Measurements from ENCODE around the gene CSMD2. TPM values are rescaled to one million over a fixed set of nuclear protein-coding genes. Genes with fewer than 3 reads are reported as not detected.

The CSMD2 gene
- total RNA-seq, 4 donors from 2014 or later, result 0.16 to 1.00 (median 0.27) TPM; not detected in 1

DNA sequence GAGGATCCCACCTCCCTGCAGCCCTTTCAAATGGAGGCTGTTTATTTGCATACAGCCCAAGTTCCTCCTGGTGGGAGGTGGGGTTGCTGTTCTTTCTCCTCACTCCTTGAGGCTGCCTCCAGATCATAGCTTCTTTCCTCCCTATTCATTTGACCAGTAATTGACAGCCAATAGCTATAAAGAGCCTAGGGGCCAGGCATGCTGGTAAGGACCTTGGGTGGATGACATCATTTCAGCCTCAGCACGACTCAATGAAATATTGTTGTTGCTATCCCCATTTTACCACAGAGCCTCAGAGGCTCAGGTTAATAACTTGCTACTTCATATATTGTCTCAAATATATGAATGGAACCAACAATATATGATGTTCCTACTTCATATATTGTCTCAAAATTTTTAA is 661.5 kb downstream of the CSMD2 start:
- Histone ChIP-seq H3K27ac (no peak overlapping the region), H3K36me3 (no peaks in the 10 kb centered on the region), H3K4me3 (no peak overlapping the region), H3K9me3 (peaks cover 0 to 2% of the 10 kb centered on the region in 2 donors), H3K27me3 (no peaks in the 10 kb centered on the region), H3K4me1 (no peaks in the 10 kb centered on the region)
- WGBS, 2 donors (ENCODE audit: low coverage in 1 of 2), result 60 to 68% methylated on average over 1 of the region's 1 CpG
- in situ Hi-C loops (cut with MboI; ENCODE audit: low pct_ligation_motif_present in 1 of 4, low pct_unique_long_range_greater_than_20kb in 1 of 4, low sequenced_read_pairs in 3 of 4) (no loop called here), intact Hi-C loops (cut with DNase I; ENCODE audit: low total_unique reads) (no loop called here)
- TF ChIP-seq, protein P1, sequence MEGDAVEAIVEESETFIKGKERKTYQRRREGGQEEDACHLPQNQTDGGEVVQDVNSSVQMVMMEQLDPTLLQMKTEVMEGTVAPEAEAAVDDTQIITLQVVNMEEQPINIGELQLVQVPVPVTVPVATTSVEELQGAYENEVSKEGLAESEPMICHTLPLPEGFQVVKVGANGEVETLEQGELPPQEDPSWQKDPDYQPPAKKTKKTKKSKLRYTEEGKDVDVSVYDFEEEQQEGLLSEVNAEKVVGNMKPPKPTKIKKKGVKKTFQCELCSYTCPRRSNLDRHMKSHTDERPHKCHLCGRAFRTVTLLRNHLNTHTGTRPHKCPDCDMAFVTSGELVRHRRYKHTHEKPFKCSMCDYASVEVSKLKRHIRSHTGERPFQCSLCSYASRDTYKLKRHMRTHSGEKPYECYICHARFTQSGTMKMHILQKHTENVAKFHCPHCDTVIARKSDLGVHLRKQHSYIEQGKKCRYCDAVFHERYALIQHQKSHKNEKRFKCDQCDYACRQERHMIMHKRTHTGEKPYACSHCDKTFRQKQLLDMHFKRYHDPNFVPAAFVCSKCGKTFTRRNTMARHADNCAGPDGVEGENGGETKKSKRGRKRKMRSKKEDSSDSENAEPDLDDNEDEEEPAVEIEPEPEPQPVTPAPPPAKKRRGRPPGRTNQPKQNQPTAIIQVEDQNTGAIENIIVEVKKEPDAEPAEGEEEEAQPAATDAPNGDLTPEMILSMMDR (IDR thresholded peaks at IDR 0.05), result no peak
- TF ChIP-seq POLR2A (IDR thresholded peaks at IDR 0.05) (no peak), POLR2AphosphoS5 (IDR thresholded peaks at IDR 0.05) (no peak), EP300 (IDR thresholded peaks at IDR 0.05; ENCODE audit: low read depth) (no peak)
- no peak for DNase-seq

DNA sequence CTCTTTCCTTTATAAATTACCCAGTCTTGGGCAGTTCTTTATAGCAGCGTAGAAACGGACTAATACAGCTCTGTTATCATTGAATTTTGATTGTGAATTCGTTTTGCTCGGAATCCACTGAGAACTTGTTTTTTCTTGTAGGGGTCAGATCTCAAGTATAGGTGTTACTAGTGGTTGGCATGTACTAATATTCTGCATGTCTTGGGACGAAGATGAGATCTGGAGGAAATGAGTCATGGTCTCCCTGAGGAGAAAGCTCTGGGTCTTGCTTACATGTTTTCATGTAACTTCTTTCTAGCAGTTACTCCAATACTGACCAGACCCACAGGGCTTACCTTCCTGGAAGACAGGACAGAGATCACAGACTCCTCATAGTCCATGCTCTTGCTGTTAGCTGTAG is 662.3 kb downstream of the CSMD2 start:
- intact Hi-C loops (cut with DNase I; ENCODE audit: low total_unique reads) (no loop called here), in situ Hi-C loops (cut with MboI; ENCODE audit: low pct_ligation_motif_present in 1 of 4, low pct_unique_long_range_greater_than_20kb in 1 of 4, low sequenced_read_pairs in 3 of 4) (no loop called here)
- Histone ChIP-seq H3K9me3 (peaks cover 0 to 2% of the 10 kb centered on the region in 2 donors), H3K27me3 (no peaks in the 10 kb centered on the region), H3K27ac (no peak overlapping the region), H3K36me3 (no peaks in the 10 kb centered on the region), H3K4me3 (no peak overlapping the region), H3K4me1 (no peaks in the 10 kb centered on the region)
- TF ChIP-seq EP300 (IDR thresholded peaks at IDR 0.05; ENCODE audit: low read depth) (no peak), POLR2AphosphoS5 (IDR thresholded peaks at IDR 0.05) (no peak), POLR2A (IDR thresholded peaks at IDR 0.05) (no peak)
- TF ChIP-seq, protein P1 (IDR thresholded peaks at IDR 0.05), result no peak
- WGBS, 2 donors (ENCODE audit: low coverage in 1 of 2), result 59 to 83% methylated on average over 5 of the region's 5 CpGs
- no peak for DNase-seq

DNA sequence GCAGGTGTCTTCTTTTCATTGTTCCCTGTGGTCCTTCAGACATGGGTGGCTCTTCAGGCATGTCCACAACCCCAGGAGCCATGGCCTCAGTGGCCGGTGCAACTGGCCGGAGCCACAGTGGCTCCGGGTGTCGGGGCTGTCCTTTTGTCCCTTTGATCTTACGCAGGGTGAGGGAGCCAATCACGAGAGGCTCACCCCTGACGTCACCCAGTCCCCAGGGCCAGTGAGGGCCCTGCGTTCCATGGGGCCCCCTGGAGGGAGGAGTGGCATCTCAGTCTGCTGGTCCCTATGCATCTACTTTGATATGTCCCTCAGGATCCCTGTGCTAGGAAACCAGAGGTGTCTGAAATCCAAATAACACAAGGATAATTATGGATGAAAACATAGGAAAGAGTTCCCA is 663.3 kb downstream of the CSMD2 start:
- no peak for DNase-seq
- 91 to 92% methylated on average over 4 to 5 of the region's 8 CpGs for WGBS, 2 donors (ENCODE audit: low coverage in 1 of 2)
- in situ Hi-C loops (cut with MboI; ENCODE audit: low pct_ligation_motif_present in 1 of 4, low pct_unique_long_range_greater_than_20kb in 1 of 4, low sequenced_read_pairs in 3 of 4), result no loop called here
- peaks cover 0 to 3% of the 10 kb centered on the region in 2 donors for H3K9me3 ChIP-seq
- H3K27ac ChIP-seq, result no peak overlapping the region
- TF ChIP-seq, protein P1 (IDR thresholded peaks at IDR 0.05), result no peak
- no peak for TF ChIP-seq POLR2A (IDR thresholded peaks at IDR 0.05)
- no peak for TF ChIP-seq EP300 (IDR thresholded peaks at IDR 0.05; ENCODE audit: low read depth)
- no peaks in the 10 kb centered on the region for H3K27me3 ChIP-seq
- H3K36me3 ChIP-seq, result no peaks in the 10 kb centered on the region
- no peaks in the 10 kb centered on the region for H3K4me1 ChIP-seq
- H3K4me3 ChIP-seq, result no peak overlapping the region
- intact Hi-C loops (cut with DNase I; ENCODE audit: low total_unique reads), result no loop called here

DNA sequence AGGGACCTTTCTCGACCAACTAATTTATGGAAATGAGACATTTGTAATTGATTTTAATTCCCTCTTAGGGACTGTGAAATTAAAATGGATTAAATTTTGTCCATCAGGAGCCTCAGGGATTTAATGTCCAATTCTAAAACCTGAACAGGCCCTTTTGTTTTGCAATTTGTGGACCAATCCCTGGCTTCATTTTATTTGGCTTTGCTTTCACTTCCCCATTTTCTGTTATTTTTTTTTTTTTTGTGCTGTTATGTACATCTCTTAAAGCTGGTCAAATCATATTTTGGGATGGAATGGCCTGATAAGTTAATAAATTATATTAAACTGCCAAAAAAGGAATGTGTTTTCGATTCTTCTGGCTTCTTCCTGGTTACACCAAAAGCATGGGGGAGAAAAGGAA is 663.7 kb downstream of the CSMD2 start:
- 78 to 86% methylated on average over 2 of the region's 2 CpGs for WGBS, 2 donors (ENCODE audit: low coverage in 1 of 2)
- Histone ChIP-seq H3K9me3 (peaks cover 3 to 7% of the 10 kb centered on the region in 2 donors), H3K4me3 (no peak overlapping the region), H3K27me3 (no peaks in the 10 kb centered on the region), H3K27ac (no peak overlapping the region), H3K4me1 (no peaks in the 10 kb centered on the region), H3K36me3 (no peaks in the 10 kb centered on the region)
- intact Hi-C loops (cut with DNase I; ENCODE audit: low total_unique reads), result no loop called here
- in situ Hi-C loops (cut with MboI; ENCODE audit: low pct_ligation_motif_present in 1 of 4, low pct_unique_long_range_greater_than_20kb in 1 of 4, low sequenced_read_pairs in 3 of 4), result no loop called here
- DNase-seq, result no peak
- no peak for TF ChIP-seq POLR2AphosphoS5 (IDR thresholded peaks at IDR 0.05)
- TF ChIP-seq POLR2A (IDR thresholded peaks at IDR 0.05), result no peak
- TF ChIP-seq, protein P1 (IDR thresholded peaks at IDR 0.05), result no peak
- TF ChIP-seq EP300 (IDR thresholded peaks at IDR 0.05; ENCODE audit: low read depth), result no peak

All from transverse colon (tissue), 4 donors.